Ovary (tissue), 3 donors: ENCODE data around the gene IFI27L1.

Experiments used
- EP300 ChIP-seq: sonication (generic); formaldehyde crosslinking; IDR thresholded peaks from one replicate; pipeline ENCODE4 v1.6.1; 2017; ENCODE audit warnings: antibody characterized with exemption
- POLR2A ChIP-seq: fragments of 450-650 bp; IDR thresholded peaks from one replicate; pipeline ENCODE4 v1.6.1; 2017; ENCODE audit warnings: antibody characterized with exemption, mild to moderate bottlenecking, moderate library complexity
- TF ChIP-seq, protein P1 (sequence below), 3 donors: fragments of 450-650 bp in 2 of 3; fragments of 200-600 bp in 1 of 3; IDR thresholded peaks; one replicate each; pipeline versions ENCODE4 v1.5.1 to v1.8.0; 2016 to 2022; ENCODE audit warnings: antibody characterized with exemption in 3 of 3, mild to moderate bottlenecking in 1 of 3
- donor health status: DM: no; HTN: no; CAD: no.

DNA sequence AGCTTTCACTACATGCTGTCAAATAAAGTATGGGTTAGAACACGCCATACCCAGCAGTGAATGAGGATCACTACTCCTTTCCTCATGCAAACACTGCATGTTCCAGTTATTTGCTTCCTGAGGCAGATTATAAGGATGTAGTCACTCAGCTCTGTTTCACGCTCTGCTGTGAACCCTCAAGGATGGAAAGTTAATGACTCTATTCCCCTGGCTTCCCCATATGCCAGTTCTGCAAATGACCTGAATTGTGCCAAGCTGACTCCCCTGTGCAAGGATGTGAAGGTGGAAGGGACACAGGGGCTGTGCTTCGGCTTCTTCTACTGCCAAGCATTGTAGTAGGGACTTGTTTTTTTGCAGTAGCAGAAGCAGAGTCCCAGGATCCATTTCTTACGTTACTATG is 6.8 kb downstream of the IFI27L1 start:
- TF ChIP-seq, protein P1, sequence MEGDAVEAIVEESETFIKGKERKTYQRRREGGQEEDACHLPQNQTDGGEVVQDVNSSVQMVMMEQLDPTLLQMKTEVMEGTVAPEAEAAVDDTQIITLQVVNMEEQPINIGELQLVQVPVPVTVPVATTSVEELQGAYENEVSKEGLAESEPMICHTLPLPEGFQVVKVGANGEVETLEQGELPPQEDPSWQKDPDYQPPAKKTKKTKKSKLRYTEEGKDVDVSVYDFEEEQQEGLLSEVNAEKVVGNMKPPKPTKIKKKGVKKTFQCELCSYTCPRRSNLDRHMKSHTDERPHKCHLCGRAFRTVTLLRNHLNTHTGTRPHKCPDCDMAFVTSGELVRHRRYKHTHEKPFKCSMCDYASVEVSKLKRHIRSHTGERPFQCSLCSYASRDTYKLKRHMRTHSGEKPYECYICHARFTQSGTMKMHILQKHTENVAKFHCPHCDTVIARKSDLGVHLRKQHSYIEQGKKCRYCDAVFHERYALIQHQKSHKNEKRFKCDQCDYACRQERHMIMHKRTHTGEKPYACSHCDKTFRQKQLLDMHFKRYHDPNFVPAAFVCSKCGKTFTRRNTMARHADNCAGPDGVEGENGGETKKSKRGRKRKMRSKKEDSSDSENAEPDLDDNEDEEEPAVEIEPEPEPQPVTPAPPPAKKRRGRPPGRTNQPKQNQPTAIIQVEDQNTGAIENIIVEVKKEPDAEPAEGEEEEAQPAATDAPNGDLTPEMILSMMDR (IDR thresholded peaks at IDR 0.05): no peak
- TF ChIP-seq POLR2A (no peak), EP300 (no peak)
